CD4-positive, alpha-beta T cell treated with Interleukin-2 at 100 ng/mL for 4 hours (primary cell): ENCODE measurements around the gene ADAMTSL3.
"Not testable (repeated sequence)": the region's sequence is repeated elsewhere in the genome, so short reads cannot be mapped to it uniquely, and the experiment has no call there.

Source experiments
- DNase-seq: peaks from one replicate; pipeline ENCODE4 v3.0.0-alpha.2; 2020; ENCODE audit warnings: low spot score

Gene ADAMTSL3

GRCh38 chr15:83927704-83928391 lies 273.9 kb downstream of the ADAMTSL3 start:
- no peak for DNase-seq

GRCh38 chr15:83928392-83928734 lies 274.4 kb downstream of the ADAMTSL3 start:
- no peak for DNase-seq

GRCh38 chr15:83928878-83929418 lies 275.0 kb downstream of the ADAMTSL3 start:
- DNase-seq, result no peak

- DNase-seq, result no peak
Measured at GRCh38 chr15:83929619-83930018, 275.7 kb downstream of the ADAMTSL3 start.

GRCh38 chr15:83930392-83931212 lies 276.7 kb downstream of the ADAMTSL3 start:
- no peak for DNase-seq

GRCh38 chr15:83935774-83936173 lies 281.9 kb downstream of the ADAMTSL3 start:
- no peak for DNase-seq

- DNase-seq, result no peak
Measured at GRCh38 chr15:83940136-83940535, 286.2 kb downstream of the ADAMTSL3 start.

- DNase-seq, result no peak
Measured at GRCh38 chr15:83943043-83943442, 289.1 kb downstream of the ADAMTSL3 start.

- no peak for DNase-seq
Measured at GRCh38 chr15:83943849-83944404, 290.0 kb downstream of the ADAMTSL3 start.

- DNase-seq, result no peak
Measured at GRCh38 chr15:83947156-83947555, 293.2 kb downstream of the ADAMTSL3 start.

GRCh38 chr15:83954506-83954905 lies 300.6 kb downstream of the ADAMTSL3 start:
- DNase-seq, result no peak

- DNase-seq, result no peak
Measured at GRCh38 chr15:83955806-83956265, 301.9 kb downstream of the ADAMTSL3 start.

GRCh38 chr15:83956887-83957286 lies 303.0 kb downstream of the ADAMTSL3 start:
- no peak for DNase-seq

- no peak for DNase-seq
Measured at GRCh38 chr15:83959477-83959876, 305.6 kb downstream of the ADAMTSL3 start.

GRCh38 chr15:83960192-83960829 lies 306.4 kb downstream of the ADAMTSL3 start:
- DNase-seq, result no peak

- DNase-seq, result no peak
Measured at GRCh38 chr15:83961311-83961710, 307.4 kb downstream of the ADAMTSL3 start.

- DNase-seq, result not testable (repeated sequence)
Measured at GRCh38 chr15:83964967-83965366, 311.0 kb downstream of the ADAMTSL3 start.

GRCh38 chr15:83970295-83970890 lies 316.5 kb downstream of the ADAMTSL3 start:
- no peak for DNase-seq

- DNase-seq, result no peak
Measured at GRCh38 chr15:83971992-83972391, 318.1 kb downstream of the ADAMTSL3 start.

- DNase-seq, result no peak
Measured at GRCh38 chr15:83973816-83974215, 319.9 kb downstream of the ADAMTSL3 start.

GRCh38 chr15:83977992-83978391 lies 324.1 kb downstream of the ADAMTSL3 start:
- DNase-seq, result no peak

- no peak for DNase-seq
Measured at GRCh38 chr15:83978588-83978987, 324.7 kb downstream of the ADAMTSL3 start.
